ENCODE measurements around the gene PCDHGC5. TPM values are rescaled to one million over a fixed set of nuclear protein-coding genes. Genes with fewer than 3 reads are reported as not detected.

The PCDHGC5 gene
- total RNA-seq, 4 donors from 2014 or later: 0.26 to 1.7 (median 1.5) TPM

DNA sequence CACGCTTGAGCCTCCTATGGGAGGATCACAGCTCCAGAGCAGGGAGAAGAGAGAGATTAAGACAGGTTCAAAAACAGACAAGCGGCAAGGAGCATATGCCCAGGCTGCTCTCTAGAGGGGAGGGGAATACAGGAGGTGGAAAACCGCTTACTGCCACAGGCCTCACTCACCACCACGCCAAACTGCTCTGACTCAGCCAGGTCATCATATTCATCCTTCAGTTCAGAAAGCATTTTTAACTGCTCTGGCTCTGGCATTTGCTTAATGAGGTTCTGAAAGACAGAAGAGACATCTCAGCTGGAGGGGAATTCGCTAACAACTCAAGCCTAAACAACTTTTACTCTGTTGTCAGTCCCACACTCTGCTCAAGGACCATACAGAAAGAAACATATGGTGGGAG, 40.1 kb downstream of the PCDHGC5 start:
- intact Hi-C loops (cut with DNase I): loop anchor here (10.0 kb wide), 1 partner anchor 114 kb away; the partner anchor contains the start of genes PCDHGA10 and PCDHGB7
- no peak for TF ChIP-seq POLR2A (IDR thresholded peaks at IDR 0.05)
- TF ChIP-seq, protein P1, sequence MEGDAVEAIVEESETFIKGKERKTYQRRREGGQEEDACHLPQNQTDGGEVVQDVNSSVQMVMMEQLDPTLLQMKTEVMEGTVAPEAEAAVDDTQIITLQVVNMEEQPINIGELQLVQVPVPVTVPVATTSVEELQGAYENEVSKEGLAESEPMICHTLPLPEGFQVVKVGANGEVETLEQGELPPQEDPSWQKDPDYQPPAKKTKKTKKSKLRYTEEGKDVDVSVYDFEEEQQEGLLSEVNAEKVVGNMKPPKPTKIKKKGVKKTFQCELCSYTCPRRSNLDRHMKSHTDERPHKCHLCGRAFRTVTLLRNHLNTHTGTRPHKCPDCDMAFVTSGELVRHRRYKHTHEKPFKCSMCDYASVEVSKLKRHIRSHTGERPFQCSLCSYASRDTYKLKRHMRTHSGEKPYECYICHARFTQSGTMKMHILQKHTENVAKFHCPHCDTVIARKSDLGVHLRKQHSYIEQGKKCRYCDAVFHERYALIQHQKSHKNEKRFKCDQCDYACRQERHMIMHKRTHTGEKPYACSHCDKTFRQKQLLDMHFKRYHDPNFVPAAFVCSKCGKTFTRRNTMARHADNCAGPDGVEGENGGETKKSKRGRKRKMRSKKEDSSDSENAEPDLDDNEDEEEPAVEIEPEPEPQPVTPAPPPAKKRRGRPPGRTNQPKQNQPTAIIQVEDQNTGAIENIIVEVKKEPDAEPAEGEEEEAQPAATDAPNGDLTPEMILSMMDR (IDR thresholded peaks at IDR 0.05): no peak
- no peaks in the 10 kb centered on the region for H3K9me3 ChIP-seq
- H3K4me3 ChIP-seq: no peak overlapping the region
- H3K27me3 ChIP-seq: no peaks in the 10 kb centered on the region
- DNase-seq: no peak
- WGBS, 2 donors: 45 to 53% methylated on average over 5 of the region's 5 CpGs
- H3K4me1 ChIP-seq: peaks cover 13 to 47% (median 21%) of the 10 kb centered on the region in 3 donors
- H3K36me3 ChIP-seq: peaks cover 2 to 73% (median 6%) of the 10 kb centered on the region in 3 donors
- H3K27ac ChIP-seq: peak overlapping the region; percentile 62 to 88 (median 86)

DNA sequence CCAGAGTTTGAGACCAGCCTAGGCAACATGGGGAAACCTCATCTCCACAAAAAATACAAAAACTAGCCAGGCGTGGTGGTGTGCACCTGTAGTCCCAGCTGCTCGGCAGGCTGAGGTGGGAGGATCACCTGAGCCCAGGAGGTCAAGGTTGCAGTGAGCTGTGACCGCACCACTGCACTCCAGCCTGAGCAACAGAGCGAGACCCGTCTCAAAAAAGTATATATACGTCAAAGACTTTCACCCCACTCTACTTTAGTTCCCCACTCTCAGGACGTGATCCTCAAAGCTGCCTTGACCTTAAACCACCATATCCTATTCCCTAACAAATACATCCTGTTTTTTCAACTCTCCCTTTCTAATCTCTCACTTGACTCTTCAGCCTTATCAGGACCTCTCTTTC, 41.0 kb downstream of the PCDHGC5 start:
- no peak for DNase-seq
- no peaks in the 10 kb centered on the region for H3K27me3 ChIP-seq
- no peaks in the 10 kb centered on the region for H3K9me3 ChIP-seq
- H3K4me3 ChIP-seq: no peak overlapping the region
- no peak for TF ChIP-seq POLR2A (IDR thresholded peaks at IDR 0.05)
- TF ChIP-seq, protein P1 (IDR thresholded peaks at IDR 0.05): no peak
- H3K27ac ChIP-seq: peak overlapping the region; percentile 62 to 88 (median 86)
- 82 to 90% methylated on average over 6 to 7 of the region's 7 CpGs for WGBS, 2 donors
- H3K4me1 ChIP-seq: peaks cover 13 to 38% (median 14%) of the 10 kb centered on the region in 3 donors
- peaks cover 0 to 79% (median 6%) of the 10 kb centered on the region in 3 donors for H3K36me3 ChIP-seq
- intact Hi-C loops (cut with DNase I): loop anchor here (10.0 kb wide), 1 partner anchor 115 kb away; the partner anchor contains the start of genes PCDHGA10 and PCDHGB7

DNA sequence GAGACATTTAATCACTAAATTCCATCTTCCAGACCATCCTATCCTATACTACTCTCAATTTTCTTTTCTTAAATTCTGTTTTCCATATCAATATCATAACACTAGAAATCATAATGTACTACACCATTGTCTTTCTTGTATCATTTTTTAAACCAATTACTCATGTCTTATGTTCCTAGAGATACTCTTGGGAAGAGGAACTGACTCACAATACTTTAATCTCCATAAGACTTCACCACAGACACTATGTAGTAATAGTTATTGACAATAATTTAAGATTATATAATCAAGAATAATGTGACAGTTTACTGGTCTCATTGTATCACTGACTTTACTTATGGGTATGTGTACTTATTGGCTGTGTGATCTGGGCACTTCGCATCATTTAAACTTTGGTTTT, 43.8 kb downstream of the PCDHGC5 start:
- WGBS, 2 donors: 92 to 96% methylated on average over 1 of the region's 1 CpG
- no peak for DNase-seq
- Histone ChIP-seq H3K36me3 (peaks cover 0 to 74% (median 3%) of the 10 kb centered on the region in 3 donors), H3K4me1 (peaks cover 13 to 26% (median 14%) of the 10 kb centered on the region in 3 donors), H3K4me3 (no peak overlapping the region), H3K27me3 (no peaks in the 10 kb centered on the region), H3K27ac (no peak overlapping the region), H3K9me3 (no peaks in the 10 kb centered on the region)
- intact Hi-C loops (cut with DNase I): no loop called here
- TF ChIP-seq, protein P1 (IDR thresholded peaks at IDR 0.05): no peak
- no peak for TF ChIP-seq POLR2A (IDR thresholded peaks at IDR 0.05)

DNA sequence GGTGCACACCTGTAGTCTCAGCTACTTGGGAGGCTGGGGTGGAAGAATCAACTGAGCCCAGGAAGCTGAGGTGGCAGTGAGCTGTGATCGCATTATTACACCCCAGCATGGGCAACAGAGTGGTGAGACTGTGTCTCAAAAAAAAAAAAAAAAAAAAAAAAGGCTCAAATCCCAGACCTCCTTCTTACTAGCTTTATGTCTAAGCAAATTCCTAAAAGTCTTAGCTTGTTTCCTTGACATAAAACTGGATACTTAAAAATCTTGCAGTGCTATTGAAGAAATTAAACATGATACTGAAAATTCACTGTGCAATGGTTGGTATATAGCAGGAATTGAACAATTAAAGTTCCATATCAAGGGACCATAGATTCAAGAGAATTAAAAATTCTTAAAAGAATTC, 45.0 kb downstream of the PCDHGC5 start:
- Histone ChIP-seq H3K4me3 (no peak overlapping the region), H3K4me1 (peaks cover 6 to 16% (median 10%) of the 10 kb centered on the region in 3 donors), H3K27ac (no peak overlapping the region), H3K36me3 (peaks cover 0 to 72% (median under 1%) of the 10 kb centered on the region in 3 donors), H3K27me3 (no peaks in the 10 kb centered on the region), H3K9me3 (no peaks in the 10 kb centered on the region)
- no peak for DNase-seq
- 100% methylated on average over 1 of the region's 1 CpG for WGBS, 2 donors
- TF ChIP-seq, protein P1 (IDR thresholded peaks at IDR 0.05): no peak
- TF ChIP-seq POLR2A (IDR thresholded peaks at IDR 0.05): no peak
- intact Hi-C loops (cut with DNase I): no loop called here

DNA sequence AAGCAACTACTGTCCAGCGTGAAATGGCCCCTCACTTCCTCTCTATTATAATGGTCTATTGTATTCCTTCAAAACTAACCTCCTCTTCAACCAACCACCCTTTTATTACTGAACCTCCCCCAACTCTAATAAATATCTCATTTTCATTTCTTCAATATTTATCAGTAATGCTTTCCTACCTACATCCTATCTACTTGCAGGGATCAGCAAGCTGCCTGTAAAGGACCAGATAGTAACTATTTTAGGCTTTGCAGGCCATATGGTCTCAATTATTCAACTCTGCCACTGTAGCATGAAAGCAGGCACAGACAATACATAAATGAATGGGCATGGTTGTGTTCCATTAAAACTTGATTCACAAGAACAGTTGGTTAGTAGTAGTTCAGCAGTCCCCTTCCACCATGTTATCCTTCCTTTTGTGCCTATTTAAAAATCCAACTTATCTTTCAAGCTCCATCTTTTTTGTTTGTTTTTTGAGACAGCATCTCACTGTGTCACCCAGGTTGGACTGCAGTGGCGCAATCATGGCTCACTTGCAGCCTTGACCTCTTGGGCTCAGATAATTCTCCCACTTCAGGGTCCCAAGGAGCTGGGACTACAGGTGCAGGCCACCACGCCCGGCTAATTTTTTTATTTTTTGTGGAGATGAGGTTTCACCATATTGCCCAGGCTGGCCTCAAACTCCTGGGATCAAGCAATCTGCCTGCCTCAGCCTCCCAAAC, 45.8 kb downstream of the PCDHGC5 start:
- Histone ChIP-seq H3K9me3 (no peaks in the 10 kb centered on the region), H3K4me3 (no peak overlapping the region), H3K4me1 (peaks cover 0 to 9% (median 2%) of the 10 kb centered on the region in 3 donors), H3K36me3 (peaks cover 0 to 70% (median 0%) of the 10 kb centered on the region in 3 donors), H3K27ac (no peak overlapping the region), H3K27me3 (no peaks in the 10 kb centered on the region)
- TF ChIP-seq, protein P1 (IDR thresholded peaks at IDR 0.05): no peak
- no peak for TF ChIP-seq POLR2A (IDR thresholded peaks at IDR 0.05)
- intact Hi-C loops (cut with DNase I): no loop called here
- 93 to 98% methylated on average over 4 of the region's 4 CpGs for whole genome bisulfite sequencing, 2 donors
- DNase-seq: no peak
